ENCODE measurements around the gene C1QA. TPM values are rescaled to one million over a fixed set of nuclear protein-coding genes. Genes with fewer than 3 reads are reported as not detected.

The C1QA gene
- polyA plus RNA-seq, 2 of the 4 experiments (the other 2 are of a cell fraction): not detected

DNA sequence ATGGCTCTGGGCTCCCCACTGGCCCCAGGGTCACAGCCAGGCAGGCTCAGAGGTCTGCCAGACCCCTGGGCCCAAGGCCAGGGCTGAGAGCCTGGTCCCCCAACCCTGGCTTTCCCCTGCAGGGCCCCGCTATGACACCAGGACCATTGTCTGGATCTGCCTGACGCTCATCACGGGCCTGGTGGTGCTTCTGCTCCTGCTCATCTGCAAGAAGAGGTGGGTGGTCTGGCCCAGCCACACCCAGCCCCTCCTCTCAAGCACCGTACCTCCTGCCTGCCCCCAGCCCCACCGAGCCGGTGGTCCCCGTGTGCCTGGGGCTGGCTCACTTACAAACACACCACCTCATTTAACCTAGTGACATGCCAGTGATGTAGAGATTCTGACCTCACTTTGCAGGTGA, 41.3 kb upstream of the C1QA start:
- no peak overlapping the region for H3K27ac ChIP-seq
- CTCF ChIA-PET: no interaction called here
- H3K4me2 ChIP-seq: no peak overlapping the region
- DNase-seq (ENCODE audit: low read depth in 1 of 2, low spot score in 1 of 2) (no peak), ATAC-seq (no peak), FAIRE-seq (no peak)
- 60% methylated on average over 2 of the region's 7 CpGs for WGBS (ENCODE audit: missing lambda C conversion rate)
- TF ChIP-seq MYC (IDR thresholded peaks at IDR 0.05; ENCODE audit: borderline replicate concordance, low read length) (no peak), SREBF2 (IDR thresholded peaks at IDR 0.05) (no peak), JUNB (IDR thresholded peaks at IDR 0.05) (no peak), ZC3H11A (IDR thresholded peaks at IDR 0.05) (no peak), BHLHE40 (IDR thresholded peaks at IDR 0.05; ENCODE audit: low read depth, low read length) (no peak), HEYL (CRISPR knock-in tag; IDR thresholded peaks at IDR 0.05) (no peak), RCOR1 (IDR thresholded peaks at IDR 0.05; ENCODE audit: low read depth, low read length) (no peak), SMC3 (IDR thresholded peaks at IDR 0.05) (no peak), HOXB13 (CRISPR knock-in tag; IDR thresholded peaks at IDR 0.05; ENCODE audit: low read depth) (no peak), FOSB (CRISPR knock-in tag; IDR thresholded peaks at IDR 0.05) (no peak), PHF8 (IDR thresholded peaks at IDR 0.05; ENCODE audit: borderline replicate concordance, low read depth) (no peak), CEBPB (IDR thresholded peaks at IDR 0.05) (no peak), ZNF302 (CRISPR knock-in tag; IDR thresholded peaks at IDR 0.05) (no peak), HOXB5 (CRISPR knock-in tag; IDR thresholded peaks at IDR 0.05) (no peak), ZSCAN20 (CRISPR knock-in tag; IDR thresholded peaks at IDR 0.05) (no peak)
- no peaks in the 10 kb centered on the region for H3K4me1 ChIP-seq
- H3K9me3 ChIP-seq: no peaks in the 10 kb centered on the region
- POLR2A ChIA-PET: no interaction called here
- H3K4me3 ChIP-seq: no peak overlapping the region

GRCh38 chr1:22597301-22597965, 39.0 kb upstream of the C1QA start:
- ATAC-seq: no peak
- POLR2A ChIA-PET: no interaction called here
- no peak for DNase-seq (ENCODE audit: low read depth in 1 of 2, low spot score in 1 of 2)

More at GRCh38 chr1:22597301-22597965, 39.0 kb upstream of the C1QA start:
- H3K4me1 ChIP-seq: no peaks in the 10 kb centered on the region
- CTCF ChIA-PET: no interaction called here
- FAIRE-seq: no peak
- no peaks in the 10 kb centered on the region for H3K9me3 ChIP-seq
- WGBS (ENCODE audit: missing lambda C conversion rate): 70% methylated on average over 2 of the region's 30 CpGs
- H3K4me2 ChIP-seq: no peak overlapping the region
- H3K4me3 ChIP-seq: no peak overlapping the region
- TF ChIP-seq MAZ (IDR thresholded peaks at IDR 0.05; ENCODE audit: borderline replicate concordance, low read depth, low read length) (no peak), NPAS2 (CRISPR knock-in tag; IDR thresholded peaks at IDR 0.05; ENCODE audit: borderline replicate concordance) (no peak), EHF (CRISPR knock-in tag; IDR thresholded peaks at IDR 0.05) (no peak), HDAC2 (IDR thresholded peaks at IDR 0.05) (no peak), RNF2 (IDR thresholded peaks at IDR 0.05; ENCODE audit: borderline replicate concordance, low read depth) (no peak), JUNB (IDR thresholded peaks at IDR 0.05) (no peak), EHMT2 (IDR thresholded peaks at IDR 0.05; ENCODE audit: low read depth) (no peak), REST (IDR thresholded peaks at IDR 0.05) (no peak), ELK1 (IDR thresholded peaks at IDR 0.05; ENCODE audit: low read depth, low read length) (no peak), ZSCAN20 (CRISPR knock-in tag; IDR thresholded peaks at IDR 0.05) (no peak), JUN (IDR thresholded peaks at IDR 0.05) (no peak), FOSB (CRISPR knock-in tag; IDR thresholded peaks at IDR 0.05) (no peak), HEYL (CRISPR knock-in tag; IDR thresholded peaks at IDR 0.05) (no peak), RARB (CRISPR knock-in tag; IDR thresholded peaks at IDR 0.05) (no peak), HOXA7 (CRISPR knock-in tag; IDR thresholded peaks at IDR 0.05) (no peak), GATA3 (IDR thresholded peaks at IDR 0.05; ENCODE audit: borderline replicate concordance) (no peak), MAX (IDR thresholded peaks at IDR 0.05) (no peak), CHD4 (IDR thresholded peaks at IDR 0.05; ENCODE audit: borderline replicate concordance) (no peak)
- TF ChIP-seq, protein P1, sequence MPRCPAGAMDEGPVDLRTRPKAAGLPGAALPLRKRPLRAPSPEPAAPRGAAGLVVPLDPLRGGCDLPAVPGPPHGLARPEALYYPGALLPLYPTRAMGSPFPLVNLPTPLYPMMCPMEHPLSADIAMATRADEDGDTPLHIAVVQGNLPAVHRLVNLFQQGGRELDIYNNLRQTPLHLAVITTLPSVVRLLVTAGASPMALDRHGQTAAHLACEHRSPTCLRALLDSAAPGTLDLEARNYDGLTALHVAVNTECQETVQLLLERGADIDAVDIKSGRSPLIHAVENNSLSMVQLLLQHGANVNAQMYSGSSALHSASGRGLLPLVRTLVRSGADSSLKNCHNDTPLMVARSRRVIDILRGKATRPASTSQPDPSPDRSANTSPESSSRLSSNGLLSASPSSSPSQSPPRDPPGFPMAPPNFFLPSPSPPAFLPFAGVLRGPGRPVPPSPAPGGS (IDR thresholded peaks at IDR 0.05): no peak
- H3K27ac ChIP-seq: no peak overlapping the region
